Stomach (tissue), 9 donors: ENCODE results near the gene CTR9. TPM values are rescaled to one million over a fixed set of nuclear protein-coding genes. Genes with fewer than 3 reads are reported as not detected.
A peak's percentile ranks its signal among the peaks of the same experiment; 100 is the strongest.

Experiments
- DNase-seq, 2 donors: peaks; one replicate each; pipeline versions ENCODE4 v3.0.0 to v3.0.0-alpha.2; 2013 to 2019
- H3K27ac ChIP-seq, 5 donors: fragments of 200-600 bp in 4 of 5; sonication (generic) in 4 of 5; one replicate each; pipeline ENCODE4 v1.5.1; 2013 to 2019; ENCODE audit warnings: mild to moderate bottlenecking in 1 of 5, moderate library complexity in 1 of 5
- H3K27me3 ChIP-seq, 3 donors: fragments of 200-600 bp; sonication (generic); one replicate each; pipeline ENCODE4 v1.5.1; 2017 to 2019; ENCODE audit warnings: mixed run types in 1 of 3
- H3K36me3 ChIP-seq, 4 donors: fragments of 200-600 bp; sonication (generic); 1 replicate in 3 of 4; 2 replicates in 1 of 4; pipeline ENCODE4 v1.5.1; 2016 to 2019
- H3K4me1 ChIP-seq, 4 donors: fragments of 200-600 bp; sonication (generic); one replicate each; pipeline ENCODE4 v1.5.1; 2016 to 2019
- H3K4me3 ChIP-seq, 4 donors: fragments of 200-600 bp; sonication (generic) in 3 of 4; one replicate each; pipeline ENCODE4 v1.5.1; 2016 to 2019; ENCODE audit warnings: mild to moderate bottlenecking in 1 of 4
- H3K9me3 ChIP-seq, 4 donors: fragments of 200-600 bp; sonication (generic); one replicate each; pipeline ENCODE4 v1.5.1; 2016 to 2019
- EP300 ChIP-seq: sonication (generic); formaldehyde crosslinking; IDR thresholded peaks from one replicate; pipeline ENCODE4 v1.6.1; 2017; ENCODE audit warnings: antibody characterized with exemption
- POLR2A ChIP-seq, 4 donors: fragments of 450-650 bp; IDR thresholded peaks; one replicate each; pipeline ENCODE4 v1.6.1; 2016; ENCODE audit warnings: antibody characterized with exemption in 4 of 4, control low read depth in 2 of 4, mild to moderate bottlenecking in 1 of 4, moderate library complexity in 1 of 4
- POLR2AphosphoS5 ChIP-seq, 3 donors: sonication (generic); formaldehyde crosslinking; IDR thresholded peaks; one replicate each; pipeline ENCODE4 v1.6.1; 2016; ENCODE audit warnings: antibody characterized with exemption in 3 of 3
- WGBS, 5 donors: extraction: QIAGEN DNeasy Blood & Tissue Kit in 3 of 5; methylation state at CpG; one replicate each; pipeline versions ENCODE4 v1.1.5 to v1.1.7; 2013 to 2018; 5-methylcytosine and 5-hydroxymethylcytosine counted together
- intact Hi-C: fragments of 100-400 bp; cut with DNase I; formaldehyde crosslinking; loops from one replicate; pipeline ENCODE4 v1.15.1; 2023; ENCODE audit warnings: low total_unique reads
- polyA plus RNA-seq, 3 donors: library from polyadenylated mRNA; stranded (reverse); fragments of 200-250 nt; gene quantifications; one replicate each; pipeline ENCODE4 v1.2.3, GENCODE V29; 2013
- total RNA-seq, 5 donors: library from RNA; depleted of rRNA; stranded (reverse); fragments of >200 nt; gene quantifications; one replicate each; pipeline versions ENCODE4 v1.1.0 to v1.2.3, GENCODE V29; 2014 to 2016
- TF ChIP-seq, protein P1 (sequence below), 7 experiments: fragments of 450-650 bp in 4 of 7; fragments of 200-600 bp in 3 of 7; sonication (generic) in 3 of 7; IDR thresholded peaks; one replicate each; pipeline ENCODE4 v1.5.1; 2016 to 2019; ENCODE audit warnings: antibody characterized with exemption in 7 of 7, control low read depth in 2 of 7, mild to moderate bottlenecking in 1 of 7
- donor health status: healthy with polysubstance abuse.
- donor health status: Bipolar disorder and iron deficiency.
- donor health status: healthy.

Gene CTR9
- total and polyA plus RNA-seq, 8 donors: 9.1 to 39.5 (median 10.4) TPM

GRCh38 chr11:10792385-10793068, 41.5 kb downstream of the CTR9 start:
- Histone ChIP-seq H3K27ac (no peak overlapping the region), H3K4me3 (peak overlapping the region in 1 of 4 donors; percentile 23), H3K9me3 (no peaks in the 10 kb centered on the region), H3K27me3 (no peaks in the 10 kb centered on the region), H3K4me1 (peaks cover 0 to 29% (median 10%) of the 10 kb centered on the region in 4 donors), H3K36me3 (peaks cover 15 to 21% (median 20%) of the 10 kb centered on the region in 4 donors)
- intact Hi-C loops: loop anchor here (10.0 kb wide), 1 partner anchor 992 kb away; no protein-coding TSS in a partner anchor
- peak; percentile 89 to 92 for DNase-seq
- WGBS, 5 donors: 7 to 26% (median 11%) methylated on average over 8 to 24 of the region's 24 CpGs
- TF ChIP-seq POLR2A (IDR thresholded peaks at IDR 0.05) (no peak), EP300 (no peak), POLR2AphosphoS5 (IDR thresholded peaks at IDR 0.05) (peak in 1 of 3 donors; percentile 63)
- TF ChIP-seq, protein P1, sequence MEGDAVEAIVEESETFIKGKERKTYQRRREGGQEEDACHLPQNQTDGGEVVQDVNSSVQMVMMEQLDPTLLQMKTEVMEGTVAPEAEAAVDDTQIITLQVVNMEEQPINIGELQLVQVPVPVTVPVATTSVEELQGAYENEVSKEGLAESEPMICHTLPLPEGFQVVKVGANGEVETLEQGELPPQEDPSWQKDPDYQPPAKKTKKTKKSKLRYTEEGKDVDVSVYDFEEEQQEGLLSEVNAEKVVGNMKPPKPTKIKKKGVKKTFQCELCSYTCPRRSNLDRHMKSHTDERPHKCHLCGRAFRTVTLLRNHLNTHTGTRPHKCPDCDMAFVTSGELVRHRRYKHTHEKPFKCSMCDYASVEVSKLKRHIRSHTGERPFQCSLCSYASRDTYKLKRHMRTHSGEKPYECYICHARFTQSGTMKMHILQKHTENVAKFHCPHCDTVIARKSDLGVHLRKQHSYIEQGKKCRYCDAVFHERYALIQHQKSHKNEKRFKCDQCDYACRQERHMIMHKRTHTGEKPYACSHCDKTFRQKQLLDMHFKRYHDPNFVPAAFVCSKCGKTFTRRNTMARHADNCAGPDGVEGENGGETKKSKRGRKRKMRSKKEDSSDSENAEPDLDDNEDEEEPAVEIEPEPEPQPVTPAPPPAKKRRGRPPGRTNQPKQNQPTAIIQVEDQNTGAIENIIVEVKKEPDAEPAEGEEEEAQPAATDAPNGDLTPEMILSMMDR (IDR thresholded peaks at IDR 0.05): peak in 5 of 7 experiments; percentile 83 to 93 (median 89)

DNA sequence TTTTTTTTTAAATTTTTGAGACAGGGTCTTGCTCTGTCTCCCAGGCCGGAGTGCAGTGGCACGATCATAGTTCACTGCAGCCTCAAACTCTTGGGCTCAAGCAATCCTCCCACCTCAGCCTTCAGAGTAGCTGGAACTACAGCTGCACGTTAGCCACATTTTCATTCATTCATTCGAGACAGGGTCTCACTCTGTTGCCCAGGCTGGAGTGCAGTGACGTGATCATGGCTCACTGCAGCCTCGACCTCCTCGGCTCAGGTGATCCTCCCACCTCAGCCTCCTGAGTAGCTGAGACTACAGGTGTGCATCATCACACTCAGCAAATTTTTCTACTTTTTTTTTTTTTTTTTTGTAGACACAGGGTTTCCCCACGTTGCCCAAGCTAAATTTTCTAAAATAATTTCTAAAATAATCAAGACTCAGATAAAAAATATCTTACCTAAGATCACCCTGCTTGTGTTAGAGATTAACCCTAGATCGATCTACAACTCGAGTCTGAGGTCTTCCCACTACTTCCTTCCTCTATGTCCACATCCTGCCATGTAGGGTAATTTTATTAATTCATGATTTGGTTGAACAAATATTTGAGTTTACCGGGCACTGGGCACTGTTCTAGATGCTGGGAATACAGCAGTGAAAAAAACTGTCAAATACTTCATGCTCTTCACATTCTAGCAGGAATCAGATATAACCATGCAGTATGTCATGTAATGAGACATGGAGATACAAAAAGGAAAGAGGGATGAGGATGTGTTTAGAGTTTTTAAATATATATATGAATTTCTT, 42.6 kb downstream of the CTR9 start:
- Histone ChIP-seq H3K27ac (no peak overlapping the region), H3K36me3 (peaks cover 27 to 32% (median 32%) of the 10 kb centered on the region in 4 donors), H3K4me1 (peaks cover 0 to 40% (median 15%) of the 10 kb centered on the region in 4 donors), H3K27me3 (no peaks in the 10 kb centered on the region), H3K9me3 (no peaks in the 10 kb centered on the region), H3K4me3 (no peak overlapping the region)
- intact Hi-C loops: loop anchor here (10.0 kb wide), 1 partner anchor 991 kb away; no protein-coding TSS in a partner anchor
- TF ChIP-seq EP300 (no peak), POLR2AphosphoS5 (IDR thresholded peaks at IDR 0.05) (no peak), POLR2A (IDR thresholded peaks at IDR 0.05) (no peak)
- TF ChIP-seq, protein P1 (IDR thresholded peaks at IDR 0.05): no peak
- no peak for DNase-seq
- 48 to 62% (median 57%) methylated on average over 11 of the region's 11 CpGs for WGBS, 5 donors

- H3K27me3 ChIP-seq: no peaks in the 10 kb centered on the region
- WGBS, 5 donors: 58 to 80% (median 68%) methylated on average over 2 of the region's 2 CpGs
These were observed 45.1 kb downstream of the CTR9 start for GRCh38 chr11:10796191-10796590.

DNA sequence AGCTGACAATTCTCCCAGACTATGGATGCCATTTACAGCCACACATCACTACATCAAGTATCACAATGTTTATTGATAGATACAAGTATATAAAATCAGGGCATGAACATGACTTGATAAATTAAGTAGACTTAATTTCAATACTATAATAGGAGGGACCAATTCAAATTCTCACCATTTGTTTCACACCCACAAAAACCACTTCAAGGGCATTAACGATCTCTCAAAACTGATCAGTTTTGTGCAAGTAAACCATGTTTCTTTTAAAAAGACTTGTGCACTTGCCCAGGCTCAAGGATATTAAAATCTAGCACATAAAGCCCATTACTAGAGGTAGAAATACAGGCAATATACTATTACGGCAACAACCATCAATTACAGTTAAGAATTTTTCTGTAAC, 46.0 kb downstream of the CTR9 start:
- TF ChIP-seq POLR2A (IDR thresholded peaks at IDR 0.05) (no peak), EP300 (no peak), POLR2AphosphoS5 (IDR thresholded peaks at IDR 0.05) (no peak)
- TF ChIP-seq, protein P1 (IDR thresholded peaks at IDR 0.05): no peak
- Histone ChIP-seq H3K27ac (no peak overlapping the region), H3K36me3 (peaks cover 60 to 65% (median 65%) of the 10 kb centered on the region in 4 donors), H3K4me3 (no peak overlapping the region), H3K27me3 (no peaks in the 10 kb centered on the region), H3K4me1 (peaks cover 0 to 74% (median 25%) of the 10 kb centered on the region in 4 donors), H3K9me3 (no peaks in the 10 kb centered on the region)
- intact Hi-C loops: loop anchor here (10.0 kb wide), 1 partner anchor 988 kb away; no protein-coding TSS in a partner anchor
- no peak for DNase-seq
- WGBS, 5 donors: 83 to 89% (median 84%) methylated on average over 2 of the region's 2 CpGs

More at GRCh38 chr11:10796191-10796590, 45.1 kb downstream of the CTR9 start:
- Histone ChIP-seq H3K4me1 (peaks cover 0 to 66% (median 22%) of the 10 kb centered on the region in 4 donors), H3K27ac (no peak overlapping the region), H3K9me3 (no peaks in the 10 kb centered on the region), H3K36me3 (peaks cover 52 to 57% (median 57%) of the 10 kb centered on the region in 4 donors), H3K4me3 (no peak overlapping the region)
- no peak for TF ChIP-seq EP300
- TF ChIP-seq, protein P1 (IDR thresholded peaks at IDR 0.05): no peak
- TF ChIP-seq POLR2A (IDR thresholded peaks at IDR 0.05): no peak
- TF ChIP-seq POLR2AphosphoS5 (IDR thresholded peaks at IDR 0.05): no peak
- DNase-seq: no peak
- intact Hi-C loops: loop anchor here (10.0 kb wide), 1 partner anchor 989 kb away; no protein-coding TSS in a partner anchor
